Ammon's horn (tissue), 1 donor: ENCODE results near the gene SPTLC2.
"Not testable (repeated sequence)": the region's sequence is repeated elsewhere in the genome, so short reads cannot be mapped to it uniquely, and the experiment has no call there.

Experiments
- DNase-seq: peaks from one replicate; pipeline ENCODE4 v3.0.0-alpha.2; 2016; ENCODE audit warnings: low spot score

The SPTLC2 gene

GRCh38 chr14:77589099-77589498 is 27.3 kb downstream of the SPTLC2 start:
- DNase-seq: no peak

GRCh38 chr14:77588411-77589025 is 27.9 kb downstream of the SPTLC2 start:
- not testable (repeated sequence) for DNase-seq

GRCh38 chr14:77585385-77585784 is 31.1 kb downstream of the SPTLC2 start:
- DNase-seq: no peak

GRCh38 chr14:77584809-77585208 is 31.6 kb downstream of the SPTLC2 start:
- DNase-seq: peak; percentile 61

- no peak for DNase-seq
Observed at GRCh38 chr14:77583657-77584056, 32.8 kb downstream of the SPTLC2 start.

- no peak for DNase-seq
Observed at GRCh38 chr14:77582511-77582910, 33.9 kb downstream of the SPTLC2 start.

GRCh38 chr14:77580964-77581505 is 35.4 kb downstream of the SPTLC2 start:
- DNase-seq: no peak

- no peak for DNase-seq
Observed at GRCh38 chr14:77580477-77580876, 36.0 kb downstream of the SPTLC2 start.

GRCh38 chr14:77579780-77580179 is 36.7 kb downstream of the SPTLC2 start:
- DNase-seq: no peak

- no peak for DNase-seq
Observed at GRCh38 chr14:77579065-77579464, 37.4 kb downstream of the SPTLC2 start.

GRCh38 chr14:77574446-77575115 is 41.9 kb downstream of the SPTLC2 start:
- DNase-seq: peak; percentile 62

- DNase-seq: no peak
Observed at GRCh38 chr14:77573964-77574363, 42.5 kb downstream of the SPTLC2 start.

GRCh38 chr14:77570706-77571268 is 45.6 kb downstream of the SPTLC2 start:
- DNase-seq: no peak

GRCh38 chr14:77565994-77566305 is 50.5 kb downstream of the SPTLC2 start:
- DNase-seq: no peak

GRCh38 chr14:77565289-77565993 is 51.0 kb downstream of the SPTLC2 start:
- DNase-seq: no peak

GRCh38 chr14:77562681-77563080 is 53.8 kb downstream of the SPTLC2 start:
- no peak for DNase-seq

- DNase-seq: no peak
Observed at GRCh38 chr14:77561881-77562280, 54.6 kb downstream of the SPTLC2 start.

- DNase-seq: no peak
Observed at GRCh38 chr14:77559381-77559780, 57.1 kb downstream of the SPTLC2 start.

- DNase-seq: no peak
Observed at GRCh38 chr14:77557391-77557790, 59.0 kb downstream of the SPTLC2 start.

GRCh38 chr14:77556946-77557345 is 59.5 kb downstream of the SPTLC2 start:
- DNase-seq: no peak

- peak; percentile 66 for DNase-seq
Observed at GRCh38 chr14:77554816-77555599, 61.4 kb downstream of the SPTLC2 start.

- no peak for DNase-seq
Observed at GRCh38 chr14:77554207-77554606, 62.2 kb downstream of the SPTLC2 start.
